Measurements from ENCODE around the gene NDUFA1.
"Not testable (repeated sequence)": the region's sequence is repeated elsewhere in the genome, so short reads cannot be mapped to it uniquely, and the experiment has no call there.

Gene NDUFA1

DNA sequence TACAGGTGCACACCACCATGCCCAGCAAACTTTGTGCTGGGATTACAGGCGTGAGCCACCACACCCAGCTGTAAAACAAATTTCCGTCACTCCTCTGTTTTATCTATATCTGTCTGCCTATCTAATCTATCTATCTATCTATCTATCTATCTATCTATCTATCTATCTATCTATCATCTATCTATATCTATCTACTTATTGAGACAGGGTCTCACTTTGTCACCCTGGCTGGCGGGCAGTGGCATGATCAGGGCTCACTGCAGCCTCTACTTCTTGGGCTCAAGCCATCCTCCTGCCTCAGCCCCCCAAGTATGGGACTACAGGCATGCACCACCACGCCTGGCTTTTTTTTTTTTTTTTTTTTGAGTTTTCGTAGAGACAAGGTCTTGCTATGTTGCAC, 44.7 kb downstream of the NDUFA1 start:
- DNase-seq (ENCODE audit: low read depth), result no peak
- H3K4me3 ChIP-seq (ENCODE audit: low read length), result no peak overlapping the region
- TF ChIP-seq, protein P1, sequence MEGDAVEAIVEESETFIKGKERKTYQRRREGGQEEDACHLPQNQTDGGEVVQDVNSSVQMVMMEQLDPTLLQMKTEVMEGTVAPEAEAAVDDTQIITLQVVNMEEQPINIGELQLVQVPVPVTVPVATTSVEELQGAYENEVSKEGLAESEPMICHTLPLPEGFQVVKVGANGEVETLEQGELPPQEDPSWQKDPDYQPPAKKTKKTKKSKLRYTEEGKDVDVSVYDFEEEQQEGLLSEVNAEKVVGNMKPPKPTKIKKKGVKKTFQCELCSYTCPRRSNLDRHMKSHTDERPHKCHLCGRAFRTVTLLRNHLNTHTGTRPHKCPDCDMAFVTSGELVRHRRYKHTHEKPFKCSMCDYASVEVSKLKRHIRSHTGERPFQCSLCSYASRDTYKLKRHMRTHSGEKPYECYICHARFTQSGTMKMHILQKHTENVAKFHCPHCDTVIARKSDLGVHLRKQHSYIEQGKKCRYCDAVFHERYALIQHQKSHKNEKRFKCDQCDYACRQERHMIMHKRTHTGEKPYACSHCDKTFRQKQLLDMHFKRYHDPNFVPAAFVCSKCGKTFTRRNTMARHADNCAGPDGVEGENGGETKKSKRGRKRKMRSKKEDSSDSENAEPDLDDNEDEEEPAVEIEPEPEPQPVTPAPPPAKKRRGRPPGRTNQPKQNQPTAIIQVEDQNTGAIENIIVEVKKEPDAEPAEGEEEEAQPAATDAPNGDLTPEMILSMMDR (conservative IDR thresholded peaks at IDR 0.05; ENCODE audit: low read length), result no peak

DNA sequence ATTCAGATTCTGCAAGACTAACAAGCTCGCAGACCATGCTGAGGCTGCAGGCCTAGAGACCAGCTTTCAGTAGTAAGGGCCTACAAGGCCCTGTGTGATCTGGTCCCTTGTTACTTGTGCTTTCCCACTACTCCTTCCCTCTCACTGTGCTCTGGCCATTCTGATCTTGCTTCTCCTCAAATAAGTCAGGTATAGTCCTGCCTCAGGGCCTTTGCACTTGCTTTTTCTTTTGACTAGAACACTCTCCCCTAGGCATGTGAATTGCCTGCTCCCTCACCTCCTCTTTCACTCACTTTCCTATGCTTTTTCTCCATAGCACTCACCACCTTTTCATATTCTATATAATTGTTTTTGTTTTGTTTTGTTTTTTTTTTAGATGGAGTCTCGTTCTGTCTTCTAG, 46.2 kb downstream of the NDUFA1 start:
- H3K4me3 ChIP-seq (ENCODE audit: low read length), result no peak overlapping the region
- TF ChIP-seq, protein P1 (conservative IDR thresholded peaks at IDR 0.05; ENCODE audit: low read length), result no peak
- DNase-seq (ENCODE audit: low read depth), result no peak

DNA sequence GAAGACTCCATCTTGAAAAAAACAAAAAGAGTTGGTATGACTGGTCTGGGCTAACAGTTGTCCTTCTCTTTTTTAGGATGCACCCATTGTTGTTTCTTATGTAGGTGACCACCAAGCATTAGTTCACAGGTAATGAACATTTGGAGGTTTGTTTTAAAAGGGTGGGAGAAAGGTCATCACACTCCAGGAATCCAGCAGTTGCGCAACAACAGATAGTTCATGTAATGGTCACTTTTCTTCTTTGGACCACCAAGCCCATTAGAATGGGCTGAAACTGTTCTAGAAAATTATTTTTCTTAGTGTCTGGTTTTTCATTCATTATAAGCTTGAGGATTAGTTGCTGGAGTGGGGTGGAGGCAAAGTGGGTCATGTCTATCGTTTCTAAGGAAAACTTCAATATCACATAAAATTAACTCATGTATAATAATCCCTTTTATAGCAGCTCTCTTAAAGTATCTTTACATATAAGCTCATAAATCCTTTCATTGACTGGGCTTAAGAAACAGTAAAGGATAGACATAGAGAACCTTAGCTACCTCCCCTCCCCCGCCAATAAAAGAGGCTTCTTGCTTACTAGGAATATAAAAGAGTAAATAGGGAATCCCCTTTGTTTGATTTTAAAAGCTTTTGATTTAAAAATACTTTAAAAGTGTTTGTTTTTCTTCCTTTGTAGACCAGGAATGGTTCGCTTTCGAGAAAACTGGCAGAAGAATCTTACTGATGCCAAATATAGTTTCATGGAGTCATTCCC, 48.4 kb downstream of the NDUFA1 start:
- no peak for DNase-seq (ENCODE audit: low read depth)
- no peak overlapping the region for H3K4me3 ChIP-seq (ENCODE audit: low read length)
- TF ChIP-seq, protein P1 (conservative IDR thresholded peaks at IDR 0.05; ENCODE audit: low read length), result no peak

DNA sequence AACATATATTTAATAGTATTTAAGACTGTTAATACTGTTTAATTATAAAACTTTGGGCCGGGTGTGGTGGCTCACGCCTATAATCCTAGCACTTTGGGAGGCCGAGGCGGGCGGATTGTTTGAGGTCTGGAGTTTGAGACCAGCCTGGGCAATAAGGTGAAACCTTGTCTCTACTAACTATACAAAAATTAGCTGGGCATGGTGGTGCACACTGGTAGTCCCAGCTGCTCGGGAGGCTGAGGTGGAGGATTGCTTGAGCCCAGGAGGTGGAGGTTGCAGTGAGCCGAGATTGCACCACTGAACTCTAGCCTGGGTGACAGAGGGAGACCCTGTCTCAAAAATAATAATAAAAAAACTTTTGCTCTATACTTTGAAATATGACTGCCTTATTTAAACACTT, 50.8 kb downstream of the NDUFA1 start:
- DNase-seq (ENCODE audit: low read depth); H3K4me3 ChIP-seq (ENCODE audit: low read length): not testable (repeated sequence)

Measured in AG10803 (cell line).